ENCODE measurements around the gene AKT3. TPM values are rescaled to one million over a fixed set of nuclear protein-coding genes. Genes with fewer than 3 reads are reported as not detected.

AKT3 gene
- total RNA-seq, 2 experiments from 2014 or later: 31.7 to 34.6 TPM

DNA sequence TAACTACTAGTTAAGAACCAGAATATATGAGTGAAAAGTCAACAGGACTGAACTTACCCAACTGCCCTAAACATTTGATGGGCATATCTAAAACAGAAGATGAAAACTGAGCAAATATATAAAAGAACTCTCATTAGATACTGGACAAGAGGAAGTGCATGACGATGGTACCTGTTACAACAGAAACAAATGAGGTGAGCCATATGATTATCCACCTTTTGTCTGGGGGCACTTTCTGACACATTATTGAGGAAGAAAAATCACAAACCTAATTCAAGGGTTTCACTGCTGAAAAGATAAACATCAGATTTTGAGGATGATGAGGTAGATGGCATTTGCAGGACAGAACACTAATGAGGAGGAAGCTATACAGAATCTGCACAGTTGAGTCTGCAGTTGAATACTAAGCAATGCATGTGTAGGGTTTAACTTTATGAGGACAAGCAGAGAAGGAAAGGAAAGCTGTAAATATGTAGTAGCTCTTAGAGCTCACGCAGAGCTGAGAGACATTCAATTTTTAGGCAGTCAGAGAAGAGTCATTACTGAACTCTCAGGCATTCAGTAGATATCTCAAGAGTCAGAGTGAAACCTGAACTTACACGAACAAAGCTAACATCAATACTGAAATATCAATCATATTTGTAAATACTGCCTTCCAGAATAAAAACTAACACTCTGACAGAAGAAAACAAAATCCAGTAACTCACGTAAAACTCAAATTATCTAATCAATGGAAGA, 262.1 kb downstream of the AKT3 start:
- peaks cover 35% of the 10 kb centered on the region for H3K9me3 Mint-ChIP-seq
- no peak for TF ChIP-seq CTCF (IDR thresholded peaks at IDR 0.05)
- peaks cover 17% of the 10 kb centered on the region for H3K4me1 Mint-ChIP-seq (ENCODE audit: low read depth)
- H3K27me3 Mint-ChIP-seq: no peaks in the 10 kb centered on the region
- ChIA-PET POLR2A (interaction anchor here (1.1 kb wide), 1 partner anchor 41 kb away, joined by 3 read pairs; no protein-coding TSS in a partner anchor), CTCF (no interaction called here)
- no peak for DNase-seq
- ATAC-seq: peak; percentile 70
- peaks cover 70% of the 10 kb centered on the region for H3K36me3 Mint-ChIP-seq (ENCODE audit: low read depth)
- H3K4me3 Mint-ChIP-seq: no peak overlapping the region
- H3K27ac Mint-ChIP-seq: peak overlapping the region; percentile 13
- intact Hi-C loops (cut with micrococcal nuclease): no loop called here

- DNase-seq (no peak), ATAC-seq (no peak)
- Mint-ChIP-seq H3K4me3 (no peak overlapping the region), H3K9me3 (peaks cover 40% of the 10 kb centered on the region), H3K27me3 (no peaks in the 10 kb centered on the region), H3K4me1 (ENCODE audit: low read depth) (peaks cover 17% of the 10 kb centered on the region), H3K27ac (no peak overlapping the region), H3K36me3 (ENCODE audit: low read depth) (peaks cover 71% of the 10 kb centered on the region)
- ChIA-PET POLR2A (no interaction called here), CTCF (no interaction called here)
- no peak for TF ChIP-seq CTCF (IDR thresholded peaks at IDR 0.05)
- intact Hi-C loops (cut with micrococcal nuclease): no loop called here
Measured at GRCh38 chr1:243587285-243587684, 262.8 kb downstream of the AKT3 start.

DNA sequence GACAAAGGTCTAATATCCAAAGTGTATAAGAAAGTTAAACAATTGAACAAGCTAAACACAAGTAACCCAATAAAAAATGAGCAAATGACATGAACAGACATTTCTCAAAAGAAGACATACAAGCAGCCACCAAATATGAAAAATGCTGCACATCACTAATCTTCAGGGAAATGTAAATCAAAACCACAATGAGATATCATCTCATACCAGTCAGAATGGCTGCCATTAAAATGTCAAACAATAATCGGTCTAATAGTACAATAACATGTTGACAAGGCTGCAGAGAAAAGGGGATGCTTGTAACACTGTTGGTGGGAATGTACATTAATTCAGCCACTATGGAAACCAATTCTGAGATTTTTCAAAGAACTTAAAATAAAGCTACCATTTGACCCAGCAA, 264.1 kb downstream of the AKT3 start:
- H3K4me3 Mint-ChIP-seq: no peak overlapping the region
- no peaks in the 10 kb centered on the region for H3K27me3 Mint-ChIP-seq
- no peak for ATAC-seq
- DNase-seq: no peak
- ChIA-PET CTCF (no interaction called here), POLR2A (no interaction called here)
- peaks cover 17% of the 10 kb centered on the region for H3K4me1 Mint-ChIP-seq (ENCODE audit: low read depth)
- intact Hi-C loops (cut with micrococcal nuclease): no loop called here
- H3K9me3 Mint-ChIP-seq: peaks cover 42% of the 10 kb centered on the region
- no peak for TF ChIP-seq CTCF (IDR thresholded peaks at IDR 0.05)
- H3K27ac Mint-ChIP-seq: no peak overlapping the region
- H3K36me3 Mint-ChIP-seq (ENCODE audit: low read depth): peaks cover 73% of the 10 kb centered on the region

DNA sequence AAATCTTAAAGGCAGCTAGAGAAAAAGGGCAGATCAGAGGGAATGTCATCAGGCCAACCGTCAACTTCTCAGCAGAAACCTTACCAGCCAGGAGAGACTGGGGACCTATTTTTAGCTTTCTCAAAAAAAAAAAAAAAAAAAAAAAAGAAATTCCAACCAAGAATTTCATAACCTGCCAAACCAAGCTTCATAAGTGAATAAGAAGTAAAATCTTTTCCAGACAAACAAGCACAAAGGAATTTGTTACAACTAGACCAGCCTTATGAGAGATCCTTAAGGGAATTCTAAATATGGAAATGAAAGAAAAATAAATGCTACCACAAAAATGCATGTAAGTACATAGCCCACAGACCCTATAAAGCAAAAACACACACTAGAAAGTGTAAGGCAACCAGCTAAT, 267.7 kb downstream of the AKT3 start:
- DNase-seq (no peak), ATAC-seq (no peak)
- ChIA-PET POLR2A (interaction anchor here (1.1 kb wide), 1 partner anchor 11 kb away, joined by 3 read pairs; no protein-coding TSS in a partner anchor), CTCF (no interaction called here)
- Mint-ChIP-seq H3K9me3 (peaks cover 34% of the 10 kb centered on the region), H3K36me3 (ENCODE audit: low read depth) (peaks cover 66% of the 10 kb centered on the region), H3K4me3 (no peak overlapping the region), H3K27ac (no peak overlapping the region), H3K4me1 (ENCODE audit: low read depth) (no peaks in the 10 kb centered on the region), H3K27me3 (no peaks in the 10 kb centered on the region)
- intact Hi-C loops (cut with micrococcal nuclease): no loop called here
- TF ChIP-seq CTCF (IDR thresholded peaks at IDR 0.05): no peak

DNA sequence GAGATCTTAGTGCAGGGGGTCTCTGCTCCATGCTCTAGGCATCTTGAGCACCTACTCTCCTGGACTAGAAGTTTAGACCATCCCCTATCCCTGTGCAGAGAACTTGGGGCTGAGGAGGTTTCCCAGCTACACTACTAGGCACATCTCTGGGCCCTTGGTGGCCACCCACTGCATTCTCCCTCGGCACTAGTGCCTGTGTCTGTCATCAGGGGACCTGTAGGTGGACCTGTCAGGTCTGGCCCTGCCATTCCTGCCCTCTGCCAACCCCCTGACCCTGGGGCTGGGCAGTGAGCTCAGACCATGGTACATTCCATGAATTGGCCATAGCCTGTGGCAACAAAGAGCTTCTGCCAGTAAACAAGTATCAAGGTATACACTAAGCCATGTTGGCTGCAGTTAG, 269.1 kb downstream of the AKT3 start:
- H3K27me3 Mint-ChIP-seq: no peaks in the 10 kb centered on the region
- DNase-seq: no peak
- no peaks in the 10 kb centered on the region for H3K4me1 Mint-ChIP-seq (ENCODE audit: low read depth)
- no peak for ATAC-seq
- intact Hi-C loops (cut with micrococcal nuclease): no loop called here
- H3K36me3 Mint-ChIP-seq (ENCODE audit: low read depth): peaks cover 66% of the 10 kb centered on the region
- H3K27ac Mint-ChIP-seq: no peak overlapping the region
- ChIA-PET CTCF (no interaction called here), POLR2A (interaction anchor here (1.1 kb wide), 1 partner anchor 10 kb away, joined by 3 read pairs; no protein-coding TSS in a partner anchor)
- no peak for TF ChIP-seq CTCF (IDR thresholded peaks at IDR 0.05)
- no peak overlapping the region for H3K4me3 Mint-ChIP-seq
- H3K9me3 Mint-ChIP-seq: peaks cover 36% of the 10 kb centered on the region
